HCT116 (cell line): ENCODE data around the gene LRRK1. TPM values are rescaled to one million over a fixed set of nuclear protein-coding genes. Genes with fewer than 3 reads are reported as not detected.

Experiments used
- ATAC-seq: fragments of 200-7000 bp; cut with Tn5 transposase; 2 replicates; pipeline ENCODE4 v1.9.1; 2020; ENCODE audit warnings: mild to moderate bottlenecking, moderate library complexity
- BruUV-seq: library from RNA; stranded (reverse); fragments of 400-500 nt; replicated peaks from 2 replicates; lab custom pipeline; 2021; lab: Mats Ljungman, UMichigan
- CTCF ChIA-PET: fragments of 300-600 bp; sonication (Branson Sonifier 250); formaldehyde crosslinking; loops from one replicate; lab custom pipeline; 2021; ENCODE audit warnings: antibody characterized with exemption; lab: Charles Lee
- POLR2A ChIA-PET: fragments of 300-600, 350-600 bp; sonication (Branson Sonifier 250); formaldehyde crosslinking; loops from one replicate; lab custom pipeline; 2021; ENCODE audit warnings: antibody characterized with exemption; lab: Charles Lee
- RAD21 ChIA-PET, 2 experiments: fragments of 300-600 bp; sonication (Branson Sonifier 250); formaldehyde crosslinking; loops; one replicate each; lab custom pipeline; 2023; ENCODE audit warnings: low total read pairs in 2 of 2; ENCODE audit not compliant: uncharacterized antibody in 2 of 2, unreplicated experiment in 2 of 2, low non-redundant PET in 1 of 2; lab: Charles Lee
- DNase-seq: peaks from one replicate; pipeline ENCODE4 v3.0.0-alpha.2; 2010; ENCODE audit warnings: low read depth, low spot score
- H2AFZ ChIP-seq: fragments of 200-600 bp; shearing (Covaris generic), sonication (generic); 2 replicates; pipeline ENCODE4 v1.6.1; 2017; ENCODE audit warnings: low read depth, mixed run types, mixed read lengths, antibody characterized with exemption, low read length; ENCODE audit not compliant: poor library complexity, severe bottlenecking
- H3K27ac ChIP-seq: 2 replicates; pipeline ENCODE4 v1.5.1; 2012; ENCODE audit warnings: low read depth, low read length
- H3K27me3 ChIP-seq: fragments of 200-600 bp; sonication (generic); 2 replicates; pipeline ENCODE4 v1.6.1; 2016; ENCODE audit warnings: mixed run types, low read length, mixed read lengths; ENCODE audit not compliant: insufficient read depth
- H3K36me3 ChIP-seq, 2 experiments: fragments of 200-500 bp in 1 of 2; fragments of 200-600 bp in 1 of 2; sonication (Bioruptor generic) in 1 of 2; sonication (generic) in 1 of 2; 2 replicates each; pipeline versions ENCODE4 v1.5.1 to v1.6.1; 2014 to 2016; ENCODE audit warnings: low read length in 2 of 2, inconsistent platforms in 1 of 2, mixed read lengths in 1 of 2, mixed run types in 1 of 2; ENCODE audit not compliant: insufficient read depth in 2 of 2, control insufficient read depth in 1 of 2
- H3K4me1 ChIP-seq, 2 experiments: fragments of 200-600 bp in 1 of 2; sonication (generic) in 1 of 2; 2 replicates each; pipeline versions ENCODE4 v1.5.1 to v1.6.1; 2012 to 2017; ENCODE audit warnings: low read length in 2 of 2, inconsistent platforms in 1 of 2, mild to moderate bottlenecking in 1 of 2, mixed read lengths in 1 of 2, mixed run types in 1 of 2, moderate library complexity in 1 of 2; ENCODE audit not compliant: insufficient read depth in 2 of 2, control insufficient read depth in 1 of 2
- H3K4me2 ChIP-seq: fragments of 200-600 bp; sonication (generic); 2 replicates; pipeline ENCODE4 v1.6.1; 2017; ENCODE audit warnings: mixed run types, low read length, mixed read lengths
- H3K4me3 ChIP-seq, 2 experiments: fragments of 200-600 bp in 1 of 2; sonication (generic) in 1 of 2; replicated peaks in 1 of 2; 2 replicates each; pipeline ENCODE4 v1.5.1; 2011 to 2016; ENCODE audit warnings: low read length in 2 of 2, control low read depth in 1 of 2, low read depth in 1 of 2, mild to moderate bottlenecking in 1 of 2, mixed read lengths in 1 of 2, mixed run types in 1 of 2
- H3K79me2 ChIP-seq: fragments of 200-600 bp; sonication (generic); 2 replicates; pipeline ENCODE4 v1.6.1; 2017; ENCODE audit warnings: mild to moderate bottlenecking, mixed run types, low read length, moderate library complexity, mixed read lengths; ENCODE audit not compliant: insufficient read depth
- H3K9ac ChIP-seq: fragments of 200-600 bp; sonication (generic); 2 replicates; pipeline ENCODE4 v1.6.1; 2016; ENCODE audit warnings: low read length, mixed read lengths
- H3K9me2 ChIP-seq: fragments of 200-600 bp; sonication (generic), shearing (Covaris generic); 2 replicates; pipeline ENCODE4 v1.6.1; 2017; ENCODE audit warnings: mixed run types, mild to moderate bottlenecking, moderate library complexity; ENCODE audit not compliant: insufficient read depth
- H3K9me3 ChIP-seq, 2 experiments: fragments of 200-500 bp in 1 of 2; fragments of 200-600 bp in 1 of 2; sonication (Bioruptor generic) in 1 of 2; sonication (generic) in 1 of 2; 2 replicates each; pipeline ENCODE4 v1.6.1; 2014 to 2017; ENCODE audit warnings: low read length in 2 of 2, mixed read lengths in 2 of 2, inconsistent platforms in 1 of 2, low read depth in 1 of 2, mild to moderate bottlenecking in 1 of 2, mixed run types in 1 of 2, moderate library complexity in 1 of 2; ENCODE audit not compliant: control insufficient read depth in 1 of 2, insufficient read depth in 1 of 2
- H4K20me1 ChIP-seq: fragments of 200-600 bp; sonication (generic), shearing (Covaris generic); 2 replicates; pipeline ENCODE4 v1.6.1; 2017; ENCODE audit warnings: mixed run types, mild to moderate bottlenecking, moderate library complexity; ENCODE audit not compliant: insufficient read depth
- CBX3 ChIP-seq: IDR thresholded peaks from 2 replicates; pipeline ENCODE4 v1.6.1; 2012; ENCODE audit warnings: low read depth
- EGR1 ChIP-seq: IDR thresholded peaks from 2 replicates; pipeline ENCODE4 v1.6.1; 2012; ENCODE audit warnings: low read depth
- EZH2 ChIP-seq: fragments of 200-600 bp; sonication (generic); IDR thresholded peaks from 2 replicates; pipeline ENCODE4 v1.6.1; 2017; ENCODE audit warnings: antibody characterized with exemption, mixed run types
- EZH2phosphoT487 ChIP-seq: fragments of 200-600 bp; IDR thresholded peaks from 2 replicates; pipeline ENCODE4 v1.6.1; 2018; ENCODE audit warnings: antibody characterized with exemption, borderline replicate concordance
- FOSL1 ChIP-seq: IDR thresholded peaks from 2 replicates; pipeline ENCODE4 v1.6.1; 2012; ENCODE audit warnings: low read depth
- JUND ChIP-seq: IDR thresholded peaks from 2 replicates; pipeline ENCODE4 v1.6.1; 2012
- RAD21 ChIP-seq: IDR thresholded peaks from 2 replicates; pipeline ENCODE4 v1.6.1; 2012; ENCODE audit warnings: low read depth, mild to moderate bottlenecking
- REST ChIP-seq: IDR thresholded peaks from 2 replicates; pipeline ENCODE4 v1.6.1; 2012; ENCODE audit warnings: low read depth
- SP1 ChIP-seq: IDR thresholded peaks from 2 replicates; pipeline ENCODE4 v1.6.1; 2012; ENCODE audit warnings: low read depth
- YY1 ChIP-seq: IDR thresholded peaks from 2 replicates; pipeline ENCODE4 v1.6.1; 2011; ENCODE audit warnings: low read length, low read depth, moderate library complexity, mild to moderate bottlenecking; ENCODE audit not compliant: insufficient replicate concordance; ENCODE audit errors: extremely low read depth
- ZBTB33 ChIP-seq: IDR thresholded peaks from 2 replicates; pipeline ENCODE4 v1.6.1; 2011; ENCODE audit warnings: mild to moderate bottlenecking, low read length, moderate library complexity; ENCODE audit not compliant: insufficient replicate concordance; ENCODE audit errors: extremely low read depth
- ZNF274 ChIP-seq: fragments of 200-500 bp; sonication (Bioruptor generic); IDR thresholded peaks from 2 replicates; pipeline ENCODE4 v1.6.1; 2014; ENCODE audit warnings: mild to moderate bottlenecking, low read depth, low read length, inconsistent platforms
- intact Hi-C: fragments of 100-400 bp; cut with micrococcal nuclease; formaldehyde crosslinking; loops from 2 replicates; pipeline ENCODE4 v1.10.0; 2022
- total RNA-seq: library from RNA; stranded (reverse); gene quantifications from one replicate; pipeline ENCODE4 v1.2.1, GENCODE V29; 2021; ENCODE audit not compliant: unreplicated experiment
- TF ChIP-seq, protein P1 (sequence below): IDR thresholded peaks from 2 replicates; pipeline ENCODE4 v1.6.1; 2012
- TF ChIP-seq, protein P2 (sequence below), 3 experiments: fragments of 200-600 bp in 1 of 3; sonication (generic) in 1 of 3; IDR thresholded peaks in 2 of 3; conservative IDR thresholded peaks in 1 of 3; 2 replicates each; pipeline ENCODE4 v1.5.1; 2012 to 2017; ENCODE audit warnings: low read depth in 2 of 3, low read length in 2 of 3, antibody characterized with exemption in 1 of 3, borderline replicate concordance in 1 of 3, control low read depth in 1 of 3, mild to moderate bottlenecking in 1 of 3, mixed read lengths in 1 of 3, mixed run types in 1 of 3, moderate library complexity in 1 of 3; ENCODE audit not compliant: insufficient read depth in 1 of 3

LRRK1 gene
- total RNA-seq, 1 experiment from 2014 or later = 21.6 TPM

DNA sequence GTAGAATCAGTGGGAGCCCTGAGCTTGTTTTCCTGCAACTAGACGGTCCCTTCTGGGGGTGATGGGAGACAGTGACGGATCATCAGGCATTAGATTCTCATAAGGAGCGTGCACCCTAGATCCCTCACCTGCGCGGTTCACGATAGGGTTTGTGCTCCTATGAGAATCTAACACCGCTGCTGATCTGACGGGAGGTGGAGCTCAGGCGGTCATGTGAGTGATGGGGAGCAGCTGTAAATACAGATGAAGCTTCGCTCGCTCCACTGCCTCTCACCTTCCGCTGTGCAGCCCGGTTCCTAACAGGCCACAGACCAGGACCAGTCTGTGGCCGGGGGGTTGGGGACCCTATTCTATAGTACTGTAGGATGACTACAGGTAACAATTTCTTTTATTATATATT is 178.0 kb downstream of the LRRK1 start:
- H3K27me3 ChIP-seq = no peaks in the 10 kb centered on the region
- H3K4me3 ChIP-seq = no peak overlapping the region
- BruUV-seq = no TSS peak
- RAD21 ChIA-PET = no interaction called here
- CTCF ChIA-PET = no interaction called here
- no peaks in the 10 kb centered on the region for H3K9me3 ChIP-seq
- intact Hi-C loops = no loop called here
- ATAC-seq (no peak), DNase-seq (no peak)
- POLR2A ChIA-PET = no interaction called here
- H4K20me1 ChIP-seq = no peaks in the 10 kb centered on the region
- TF ChIP-seq EZH2phosphoT487 = no peak
- no peak for TF ChIP-seq JUND
- no peak for TF ChIP-seq EZH2
- TF ChIP-seq EGR1 = no peak
- no peak for TF ChIP-seq SP1
- TF ChIP-seq RAD21 = no peak
- TF ChIP-seq, protein P1, sequence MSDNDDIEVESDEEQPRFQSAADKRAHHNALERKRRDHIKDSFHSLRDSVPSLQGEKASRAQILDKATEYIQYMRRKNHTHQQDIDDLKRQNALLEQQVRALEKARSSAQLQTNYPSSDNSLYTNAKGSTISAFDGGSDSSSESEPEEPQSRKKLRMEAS = no peak
- TF ChIP-seq, protein P2, sequence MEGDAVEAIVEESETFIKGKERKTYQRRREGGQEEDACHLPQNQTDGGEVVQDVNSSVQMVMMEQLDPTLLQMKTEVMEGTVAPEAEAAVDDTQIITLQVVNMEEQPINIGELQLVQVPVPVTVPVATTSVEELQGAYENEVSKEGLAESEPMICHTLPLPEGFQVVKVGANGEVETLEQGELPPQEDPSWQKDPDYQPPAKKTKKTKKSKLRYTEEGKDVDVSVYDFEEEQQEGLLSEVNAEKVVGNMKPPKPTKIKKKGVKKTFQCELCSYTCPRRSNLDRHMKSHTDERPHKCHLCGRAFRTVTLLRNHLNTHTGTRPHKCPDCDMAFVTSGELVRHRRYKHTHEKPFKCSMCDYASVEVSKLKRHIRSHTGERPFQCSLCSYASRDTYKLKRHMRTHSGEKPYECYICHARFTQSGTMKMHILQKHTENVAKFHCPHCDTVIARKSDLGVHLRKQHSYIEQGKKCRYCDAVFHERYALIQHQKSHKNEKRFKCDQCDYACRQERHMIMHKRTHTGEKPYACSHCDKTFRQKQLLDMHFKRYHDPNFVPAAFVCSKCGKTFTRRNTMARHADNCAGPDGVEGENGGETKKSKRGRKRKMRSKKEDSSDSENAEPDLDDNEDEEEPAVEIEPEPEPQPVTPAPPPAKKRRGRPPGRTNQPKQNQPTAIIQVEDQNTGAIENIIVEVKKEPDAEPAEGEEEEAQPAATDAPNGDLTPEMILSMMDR (IDR thresholded peaks at IDR 0.05 in 2 of 3, conservative IDR thresholded peaks at IDR 0.05 in 1 of 3; ENCODE audit: borderline replicate concordance in 1 of 3, insufficient read depth in 1 of 3, low read depth in 2 of 3, low read length in 2 of 3) = no peak
- no peak for TF ChIP-seq YY1
- H2AFZ ChIP-seq = no peak overlapping the region
- no peaks in the 10 kb centered on the region for H3K9me2 ChIP-seq
- H3K79me2 ChIP-seq = no peaks in the 10 kb centered on the region
- no peak overlapping the region for H3K4me2 ChIP-seq
- H3K9ac ChIP-seq = no peak overlapping the region
- H3K4me1 ChIP-seq = no peaks in the 10 kb centered on the region
- no peaks in the 10 kb centered on the region for H3K36me3 ChIP-seq
- no peak overlapping the region for H3K27ac ChIP-seq

DNA sequence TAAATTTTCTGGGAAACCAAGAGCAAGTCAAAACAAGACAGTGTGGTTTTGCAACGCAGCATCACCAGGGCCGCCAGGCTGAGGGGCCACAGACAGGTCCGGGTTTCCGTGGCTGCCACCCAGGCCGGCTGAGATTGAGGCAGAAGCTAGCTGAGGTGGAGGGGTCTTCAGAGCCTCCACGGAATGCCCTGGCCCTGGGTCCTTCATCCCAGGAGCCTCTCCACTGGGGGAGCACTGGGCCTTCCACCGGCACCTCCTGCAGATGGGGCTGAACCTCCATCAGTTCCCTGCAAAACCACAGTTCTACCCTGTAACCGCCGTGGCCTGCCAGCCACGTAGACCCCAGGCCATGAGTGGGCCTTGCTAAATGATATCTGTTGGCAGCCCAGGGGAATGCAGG is 180.0 kb downstream of the LRRK1 start:
- H3K27ac ChIP-seq = no peak overlapping the region
- RAD21 ChIA-PET = no interaction called here
- no peak overlapping the region for H3K9ac ChIP-seq
- POLR2A ChIA-PET = no interaction called here
- no peaks in the 10 kb centered on the region for H3K79me2 ChIP-seq
- H3K36me3 ChIP-seq = no peaks in the 10 kb centered on the region
- no TSS peak for BruUV-seq
- no peaks in the 10 kb centered on the region for H4K20me1 ChIP-seq
- H3K4me1 ChIP-seq = no peaks in the 10 kb centered on the region
- H3K9me3 ChIP-seq = no peaks in the 10 kb centered on the region
- CTCF ChIA-PET = no interaction called here
- no peak overlapping the region for H3K4me3 ChIP-seq
- H2AFZ ChIP-seq = no peak overlapping the region
- ATAC-seq (no peak), DNase-seq (no peak)
- H3K4me2 ChIP-seq = no peak overlapping the region
- intact Hi-C loops = no loop called here
- H3K27me3 ChIP-seq = no peaks in the 10 kb centered on the region
- H3K9me2 ChIP-seq = no peaks in the 10 kb centered on the region
- TF ChIP-seq ZBTB33 (no peak), FOSL1 (no peak), ZNF274 (no peak), CBX3 (no peak), REST (no peak)
